HTERT RPE-1 (cell line): Measurements from ENCODE around the gene TIAM2.
"Not testable (repeated sequence)": the region's sequence is repeated elsewhere in the genome, so short reads cannot be mapped to it uniquely, and the experiment has no call there.

Source experiments
- in situ Hi-C: fragments of 300-500 bp; cut with MboI; formaldehyde crosslinking; loops from 4 replicates; pipeline ENCODE4 v1.14.3; 2020; ENCODE audit warnings: low sequenced_read_pairs

Gene TIAM2

GRCh38 chr6:154995254-154996015 lies at the start of gene TIAM2:
TSS of gene TIAM2 (plus strand) at chr6:154995315. CDS start at chr6:155129224, 133,909 bp downstream.
- in situ Hi-C loops = no loop called here

- in situ Hi-C loops = no loop called here
These were observed 44.2 kb upstream of the TIAM2 start for GRCh38 chr6:154950979-154951344.

GRCh38 chr6:154951345-154952200 lies 43.5 kb upstream of the TIAM2 start:
- in situ Hi-C loops = no loop called here

- in situ Hi-C loops = no loop called here
These were observed 41.5 kb upstream of the TIAM2 start for GRCh38 chr6:154953644-154954043.

GRCh38 chr6:154954347-154954746 lies 40.8 kb upstream of the TIAM2 start:
- in situ Hi-C loops = no loop called here

- in situ Hi-C loops = no loop called here
These were observed 38.2 kb upstream of the TIAM2 start for GRCh38 chr6:154956771-154957522.

GRCh38 chr6:154958469-154958868 lies 36.6 kb upstream of the TIAM2 start:
- in situ Hi-C loops = no loop called here

- in situ Hi-C loops = no loop called here
These were observed 34.7 kb upstream of the TIAM2 start for GRCh38 chr6:154960299-154960843.

- in situ Hi-C loops = no loop called here
These were observed 34.1 kb upstream of the TIAM2 start for GRCh38 chr6:154960854-154961530.

GRCh38 chr6:154962753-154963152 lies 32.4 kb upstream of the TIAM2 start:
- in situ Hi-C loops = no loop called here

GRCh38 chr6:154966065-154966770 lies 28.9 kb upstream of the TIAM2 start:
- in situ Hi-C loops = not testable (repeated sequence)

GRCh38 chr6:154969796-154970195 lies 25.3 kb upstream of the TIAM2 start:
- in situ Hi-C loops = no loop called here

- in situ Hi-C loops = no loop called here
These were observed 20.5 kb upstream of the TIAM2 start for GRCh38 chr6:154974485-154975149.

- in situ Hi-C loops = no loop called here
These were observed 17.5 kb upstream of the TIAM2 start for GRCh38 chr6:154977588-154977987.

- in situ Hi-C loops = no loop called here
These were observed 14.6 kb upstream of the TIAM2 start for GRCh38 chr6:154980273-154981078.

- in situ Hi-C loops = no loop called here
These were observed 13.8 kb upstream of the TIAM2 start for GRCh38 chr6:154981079-154981870.

- in situ Hi-C loops = no loop called here
These were observed 11.0 kb upstream of the TIAM2 start for GRCh38 chr6:154984146-154984545.

- in situ Hi-C loops = no loop called here
These were observed 8.3 kb upstream of the TIAM2 start for GRCh38 chr6:154986787-154987235.
